GM12878 (cell line): ENCODE measurements around the gene C15orf39. TPM values are rescaled to one million over a fixed set of nuclear protein-coding genes. Genes with fewer than 3 reads are reported as not detected.

Experiments used
- ATAC-seq: fragments of 200-7000 bp; cut with Tn5 transposase; 3 replicates; pipeline ENCODE4 v1.9.1; 2020; ENCODE audit warnings: mild to moderate bottlenecking, moderate library complexity
- BruUV-seq: library from RNA; stranded (reverse); fragments of 400-500 nt; replicated peaks from 2 replicates; lab custom pipeline; 2021; lab: Mats Ljungman, UMichigan
- CTCF ChIA-PET: fragments of 300-600 bp; sonication (Branson Sonifier 250); formaldehyde crosslinking; extraction: SDS; loops from one replicate; lab custom pipeline; 2021; ENCODE audit warnings: inconsistent platforms; lab: Yijun Ruan, JAX
- POLR2A ChIA-PET: fragments of 350-600 bp; formaldehyde crosslinking; extraction: SDS; loops from one replicate; lab custom pipeline; 2021; ENCODE audit warnings: inconsistent platforms; lab: Charles Lee
- RAD21 ChIA-PET: fragments of 300-600 bp; sonication (Branson Sonifier 250); formaldehyde crosslinking; loops from one replicate; lab custom pipeline; 2023; ENCODE audit warnings: antibody characterized with exemption; ENCODE audit not compliant: unreplicated experiment; lab: Charles Lee
- SMC1A ChIA-PET: fragments of 300-600 bp; sonication (Branson Sonifier 250); formaldehyde crosslinking; loops from one replicate; lab custom pipeline; 2023; ENCODE audit not compliant: unreplicated experiment, uncharacterized antibody; lab: Charles Lee
- DNase-seq: peaks from one replicate; pipeline ENCODE4 v3.0.0-alpha.2; 2011; ENCODE audit warnings: low read depth, low spot score
- FAIRE-seq: peaks from 3 replicates; lab custom pipeline; 2011; peaks lifted over from hg19 to GRCh38; lab: Jason Lieb, UNC
- H2AFZ ChIP-seq: 2 replicates; pipeline ENCODE4 v1.6.0; 2011; ENCODE audit warnings: low read depth, low read length, control low read depth; ENCODE audit not compliant: control insufficient read depth
- H3K27ac ChIP-seq: 2 replicates; pipeline ENCODE4 v1.5.1; 2011; ENCODE audit warnings: control low read depth; ENCODE audit not compliant: control insufficient read depth, insufficient read depth
- H3K27me3 ChIP-seq, 2 experiments: replicated peaks in 1 of 2; 2 replicates each; pipeline versions ENCODE4 v1.6.0 to v1.6.1; 2011; ENCODE audit warnings: low read length in 1 of 2; ENCODE audit not compliant: control insufficient read depth in 2 of 2, insufficient read depth in 2 of 2
- H3K36me3 ChIP-seq, 2 experiments: 2 replicates each; pipeline ENCODE4 v1.5.1; 2011; ENCODE audit warnings: low read length in 1 of 2; ENCODE audit not compliant: control insufficient read depth in 2 of 2, insufficient read depth in 2 of 2
- H3K4me1 ChIP-seq: 2 replicates; pipeline ENCODE4 v1.6.1; 2011; ENCODE audit warnings: mild to moderate bottlenecking, low read length, moderate library complexity, mixed read lengths; ENCODE audit not compliant: control insufficient read depth, insufficient read depth
- H3K4me2 ChIP-seq: 2 replicates; pipeline ENCODE4 v1.6.0; 2011; ENCODE audit warnings: control low read depth; ENCODE audit not compliant: control insufficient read depth, insufficient read depth
- H3K4me3 ChIP-seq: fragments of 200-600 bp; sonication (generic); 2 replicates; pipeline ENCODE4 v1.5.1; 2016
- H3K79me2 ChIP-seq: 2 replicates; pipeline ENCODE4 v1.6.0; 2011; ENCODE audit warnings: low read length; ENCODE audit not compliant: control insufficient read depth, insufficient read depth
- H3K9ac ChIP-seq: 2 replicates; pipeline ENCODE4 v1.8.0; 2011; ENCODE audit warnings: low read length, control low read depth, mixed read lengths; ENCODE audit not compliant: control insufficient read depth, insufficient read depth
- H3K9me3 ChIP-seq: replicated peaks from 3 replicates; pipeline ENCODE4 v1.5.1; 2011; ENCODE audit warnings: mild to moderate bottlenecking, low read length; ENCODE audit not compliant: control insufficient read depth, insufficient read depth
- H4K20me1 ChIP-seq: 2 replicates; pipeline ENCODE4 v1.6.0; 2011; ENCODE audit not compliant: control insufficient read depth, insufficient read depth
- CBX3 ChIP-seq: fragments of 200-600 bp; sonication (generic); IDR thresholded peaks from 2 replicates; pipeline ENCODE4 v1.6.1; 2016; ENCODE audit warnings: low read depth, borderline replicate concordance
- EP300 ChIP-seq, 2 experiments: fragments of 150-350 bp in 1 of 2; IDR thresholded peaks; 2 replicates each; pipeline ENCODE4 v1.6.1; 2011 to 2012; ENCODE audit warnings: low read depth in 2 of 2, low read length in 2 of 2, borderline replicate concordance in 1 of 2, improper control_type of control experiment in 1 of 2, inconsistent platforms in 1 of 2; ENCODE audit not compliant: control insufficient read depth in 1 of 2
- HDGF ChIP-seq: fragments of 450-650 bp; IDR thresholded peaks from 2 replicates; pipeline ENCODE4 v1.6.1; 2016; ENCODE audit warnings: antibody characterized with exemption
- IKZF2 ChIP-seq, 2 experiments: fragments of 450-650 bp; IDR thresholded peaks; 2 replicates each; pipeline ENCODE4 v1.6.1; 2017; ENCODE audit warnings: mild to moderate bottlenecking in 2 of 2, moderate library complexity in 2 of 2
- MTA3 ChIP-seq: IDR thresholded peaks from 2 replicates; pipeline ENCODE4 v1.6.1; 2012; ENCODE audit warnings: low read length, inconsistent platforms, borderline replicate concordance
- NFYA ChIP-seq: IDR thresholded peaks from 2 replicates; pipeline ENCODE4 v1.6.1; 2011; ENCODE audit warnings: low read depth, mild to moderate bottlenecking, low read length, improper control_type of control experiment, borderline replicate concordance
- PAX8 ChIP-seq: fragments of 450-650 bp; IDR thresholded peaks from 2 replicates; pipeline ENCODE4 v1.6.1; 2017; ENCODE audit warnings: mild to moderate bottlenecking, moderate library complexity
- RB1 ChIP-seq: fragments of 450-650 bp; formaldehyde crosslinking; IDR thresholded peaks from 2 replicates; pipeline ENCODE4 v1.6.1; 2017; ENCODE audit warnings: mild to moderate bottlenecking, borderline replicate concordance
- SP1 ChIP-seq: IDR thresholded peaks from one replicate; pipeline ENCODE4 v1.6.1; 2011; ENCODE audit warnings: low read depth, low read length
- SREBF2 ChIP-seq: IDR thresholded peaks from 2 replicates; pipeline ENCODE4 v1.6.1; 2012; ENCODE audit warnings: mild to moderate bottlenecking, low read length
- TAF1 ChIP-seq: IDR thresholded peaks from 2 replicates; pipeline ENCODE4 v1.6.1; 2011; ENCODE audit warnings: mild to moderate bottlenecking, low read depth, low read length, borderline replicate concordance
- TCF3 ChIP-seq: IDR thresholded peaks from 2 replicates; pipeline ENCODE4 v1.6.1; 2012; ENCODE audit warnings: low read depth, mild to moderate bottlenecking, low read length, borderline replicate concordance; ENCODE audit not compliant: insufficient read depth
- WGBS: methylation state at CpG from one replicate; pipeline ENCODE4 v1.1.6; 2016; ENCODE audit warnings: low lambda C conversion rate; ENCODE audit not compliant: insufficient replicate concordance, insufficient coverage; ENCODE audit errors: missing lambda C conversion rate; 5-methylcytosine and 5-hydroxymethylcytosine counted together
- in situ Hi-C: fragments of 300-500 bp; cut with MboI; formaldehyde crosslinking; loops from 9 replicates; pipeline ENCODE4 v1.14.3; 2018; ENCODE audit warnings: mixed read lengths
- intact Hi-C: fragments of 100-400 bp; cut with micrococcal nuclease; formaldehyde crosslinking; loops from one replicate; pipeline ENCODE4 v1.14.2; 2022; ENCODE audit not compliant: unreplicated experiment
- polyA plus RNA-seq, 11 experiments: library from polyadenylated mRNA; depleted of rRNA in 4 of 11; unstranded in 6 of 11; stranded (reverse) in 5 of 11; fragments of >200 nt; fragmentation: Nextera tagmentation in 4 of 11; fragmentation: Illumina TruSeq in 1 of 11; extraction: Ambion mirVana in 4 of 11; extraction: Trizol in 1 of 11; gene quantifications; 1 replicate in 1 of 11; 2 replicates in 10 of 11; pipeline versions ENCODE4 v1.2.1 to v1.2.3, GENCODE V29; 2011 to 2016; ENCODE audit warnings: inconsistent platforms in 2 of 11, missing spikeins in 2 of 11, low read depth in 1 of 11
- total RNA-seq, 4 experiments: library from RNA; depleted of rRNA in 3 of 4; stranded (reverse); fragments of >200 nt in 3 of 4; fragmentation: Illumina TruSeq in 1 of 4; extraction: Trizol in 1 of 4; gene quantifications; 2 replicates each; pipeline versions ENCODE4 v1.2.1 to v1.2.3, GENCODE V29; 2013 to 2021

C15orf39 gene
- total and polyA plus RNA-seq, 10 of the 15 experiments (the other 5 are each of a cell fraction or from before 2014, with no cell fraction given), result 2.3 to 139 (median 33.0) TPM

DNA sequence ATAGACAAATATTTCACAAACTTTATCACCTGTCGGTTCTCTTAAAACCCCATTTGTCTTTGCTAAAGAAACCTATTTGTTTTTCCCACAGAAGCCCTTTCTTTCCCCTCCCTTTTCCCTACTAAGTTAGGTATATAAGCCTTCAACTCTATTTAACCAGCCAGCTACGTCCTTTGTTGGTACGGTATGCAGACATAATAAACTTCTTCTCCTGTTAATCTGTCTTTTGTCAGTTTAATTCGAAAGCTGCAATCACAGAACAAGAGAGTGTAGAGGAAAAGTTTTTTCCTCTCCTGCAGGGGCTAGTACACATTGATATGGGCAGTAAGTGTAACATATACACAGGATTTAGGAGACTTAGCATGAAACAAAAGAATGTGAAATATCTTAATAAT, 21.9 kb upstream of the C15orf39 start:
- BruUV-seq, result no TSS peak
- H3K9ac ChIP-seq, result no peak overlapping the region
- no peak overlapping the region for H3K4me3 ChIP-seq
- TF ChIP-seq HDGF, result no peak
- TF ChIP-seq MTA3, result no peak
- TF ChIP-seq TAF1, result no peak
- TF ChIP-seq SREBF2, result no peak
- TF ChIP-seq SP1, result no peak
- no peak for TF ChIP-seq IKZF2 (IDR thresholded peaks at IDR 0.05)
- TF ChIP-seq RB1, result no peak
- TF ChIP-seq TCF3, result no peak
- no peak for TF ChIP-seq EP300 (IDR thresholded peaks at IDR 0.05; ENCODE audit: borderline replicate concordance in 1 of 2, control insufficient read depth in 1 of 2, low read depth in 2 of 2, low read length in 2 of 2)
- TF ChIP-seq NFYA, result no peak
- no peak for TF ChIP-seq CBX3
- no peak for TF ChIP-seq PAX8
- no peak overlapping the region for H3K27ac ChIP-seq
- POLR2A ChIA-PET, result interaction anchor here (0.7 kb wide), 1 partner anchor 18 kb away, joined by 6 read pairs; no protein-coding TSS in a partner anchor
- no peak overlapping the region for H2AFZ ChIP-seq
- H3K9me3 ChIP-seq, result no peaks in the 10 kb centered on the region; the same call in 2 of the 3 replicates
- SMC1A ChIA-PET, result no interaction called here
- FAIRE-seq, result no peak
- H3K4me1 ChIP-seq, result peaks cover 13% of the 10 kb centered on the region
- DNase-seq, result no peak
- in situ Hi-C loops, result no loop called here
- RAD21 ChIA-PET, result interaction anchor here (1.4 kb wide), 1 partner anchor 20 kb away, joined by 3 read pairs; no protein-coding TSS in a partner anchor
- H3K27me3 ChIP-seq, result no peaks in the 10 kb centered on the region
- ATAC-seq, result no peak
- H3K79me2 ChIP-seq, result no peaks in the 10 kb centered on the region
- no peaks in the 10 kb centered on the region; the same call in 1 of the 2 replicates for H4K20me1 ChIP-seq
- CTCF ChIA-PET, result no interaction called here
- WGBS, result 72% methylated on average over 4 of the region's 4 CpGs
- H3K4me2 ChIP-seq, result no peak overlapping the region
- intact Hi-C loops, result no loop called here
- H3K36me3 ChIP-seq, result no peaks in the 10 kb centered on the region
